Nephron progenitor cell (in vitro differentiated cells): ENCODE results near the gene MYBL2.

ENCODE experiments used
- DNase-seq: peaks from one replicate; pipeline ENCODE4 v3.0.0; 2021
- H3K27ac Mint-ChIP-seq: 2 replicates; pipeline ENCODE4 v1.8.0; 2021; ENCODE audit warnings: mild to moderate bottlenecking, moderate library complexity, mixed read lengths
- H3K27me3 Mint-ChIP-seq: 2 replicates; pipeline ENCODE4 v1.8.0; 2021; ENCODE audit warnings: mild to moderate bottlenecking, low read depth, mixed read lengths; ENCODE audit not compliant: poor library complexity
- H3K36me3 Mint-ChIP-seq: 2 replicates; pipeline ENCODE4 v1.8.0; 2021; ENCODE audit warnings: low read depth, mixed read lengths
- H3K4me1 Mint-ChIP-seq: 2 replicates; pipeline ENCODE4 v1.8.0; 2021; ENCODE audit warnings: mixed read lengths
- H3K4me3 Mint-ChIP-seq: 2 replicates; pipeline ENCODE4 v1.8.0; 2021; ENCODE audit warnings: mild to moderate bottlenecking, moderate library complexity, mixed read lengths
- H3K9me3 Mint-ChIP-seq: 2 replicates; pipeline ENCODE4 v1.8.0; 2021; ENCODE audit warnings: mild to moderate bottlenecking, moderate library complexity, mixed read lengths
- CTCF ChIP-seq: fragments of 200-600 bp; sonication (generic); IDR thresholded peaks from 2 replicates; pipeline ENCODE4 v1.5.0; 2021; ENCODE audit warnings: antibody characterized with exemption

Gene MYBL2

GRCh38 chr20:43690943-43691598, 24.2 kb downstream of the MYBL2 start:
- no peaks in the 10 kb centered on the region for H3K9me3 Mint-ChIP-seq
- H3K4me3 Mint-ChIP-seq = no peak overlapping the region
- TF ChIP-seq CTCF = no peak
- H3K36me3 Mint-ChIP-seq = peaks cover 12% of the 10 kb centered on the region
- no peaks in the 10 kb centered on the region for H3K4me1 Mint-ChIP-seq
- no peaks in the 10 kb centered on the region for H3K27me3 Mint-ChIP-seq
- no peak for DNase-seq
- H3K27ac Mint-ChIP-seq = no peak overlapping the region

GRCh38 chr20:43691928-43692524, 25.1 kb downstream of the MYBL2 start:
- Mint-ChIP-seq H3K27me3 (no peaks in the 10 kb centered on the region), H3K27ac (no peak overlapping the region), H3K36me3 (peaks cover 10% of the 10 kb centered on the region), H3K4me3 (no peak overlapping the region), H3K4me1 (no peaks in the 10 kb centered on the region), H3K9me3 (no peaks in the 10 kb centered on the region)
- peak; percentile 46 for TF ChIP-seq CTCF
- DNase-seq = peak; percentile 70

GRCh38 chr20:43694763-43695162, 27.8 kb downstream of the MYBL2 start:
- no peak for DNase-seq
- TF ChIP-seq CTCF = no peak
- Mint-ChIP-seq H3K27ac (no peak overlapping the region), H3K9me3 (no peaks in the 10 kb centered on the region), H3K27me3 (no peaks in the 10 kb centered on the region), H3K4me3 (no peak overlapping the region), H3K36me3 (peaks cover 17% of the 10 kb centered on the region), H3K4me1 (no peaks in the 10 kb centered on the region)

DNA sequence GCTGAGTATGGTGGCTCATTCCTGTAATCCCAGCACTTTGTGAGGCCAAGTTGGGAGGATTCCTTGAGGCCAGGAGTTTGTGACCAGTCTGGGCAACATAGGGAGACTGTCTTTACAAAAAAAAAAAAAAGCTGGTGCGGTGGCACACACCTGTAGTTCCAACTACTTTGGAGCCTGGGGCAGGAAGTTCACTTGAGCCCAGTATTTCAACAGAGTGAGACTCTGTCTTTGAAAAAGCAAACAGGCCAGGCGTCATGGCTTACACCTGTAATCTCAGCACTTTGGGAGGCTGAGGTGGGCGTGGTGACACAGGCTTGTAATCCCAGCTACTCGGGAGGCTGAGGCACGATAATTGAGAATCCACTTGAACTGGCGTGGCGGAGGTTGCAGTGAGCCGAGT, 28.7 kb downstream of the MYBL2 start:
- Mint-ChIP-seq H3K4me1 (no peaks in the 10 kb centered on the region), H3K27ac (peak overlapping the region; percentile 48), H3K36me3 (peaks cover 17% of the 10 kb centered on the region), H3K27me3 (no peaks in the 10 kb centered on the region), H3K9me3 (no peaks in the 10 kb centered on the region), H3K4me3 (no peak overlapping the region)
- DNase-seq = no peak
- TF ChIP-seq CTCF = no peak

DNA sequence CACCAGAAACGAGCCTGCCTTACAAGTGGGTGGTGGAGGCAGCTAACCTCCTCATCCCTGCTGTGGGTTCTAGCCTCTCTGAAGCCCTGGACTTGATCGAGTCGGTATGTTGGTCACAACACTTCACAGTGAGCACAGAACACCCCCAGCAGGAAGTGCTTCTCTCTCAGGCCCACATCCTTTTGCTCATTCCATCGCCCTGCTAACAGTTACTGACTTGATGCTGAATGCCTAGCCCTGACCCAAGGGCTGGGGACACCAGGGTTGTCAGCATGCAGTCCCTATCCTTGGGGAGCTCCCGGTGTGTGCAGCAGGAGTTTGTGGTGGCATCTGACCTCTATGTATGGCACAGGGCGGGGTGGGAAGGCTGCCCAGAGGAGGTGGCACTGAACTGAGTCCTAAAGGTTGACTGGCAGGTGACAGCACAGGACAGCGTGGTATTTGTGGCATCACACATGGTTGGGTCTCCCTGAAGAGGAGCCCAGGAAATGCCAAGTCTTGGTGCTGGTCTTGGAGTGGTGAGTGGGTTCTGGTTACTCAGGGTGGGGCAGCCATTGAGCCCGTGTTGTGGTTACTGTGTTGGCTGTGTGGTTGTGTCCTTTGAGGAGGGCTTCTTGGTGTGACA, 33.1 kb downstream of the MYBL2 start:
- H3K27ac Mint-ChIP-seq = no peak overlapping the region
- H3K4me1 Mint-ChIP-seq = no peaks in the 10 kb centered on the region
- H3K4me3 Mint-ChIP-seq = no peak overlapping the region
- no peak for TF ChIP-seq CTCF
- peaks cover 26% of the 10 kb centered on the region for H3K36me3 Mint-ChIP-seq
- DNase-seq = no peak
- no peaks in the 10 kb centered on the region for H3K9me3 Mint-ChIP-seq
- H3K27me3 Mint-ChIP-seq = no peaks in the 10 kb centered on the region
